GM21576 (cell line): ENCODE data around the gene TXNDC16.

Experiments used
- ATAC-seq: cut with Tn5 transposase; IDR thresholded peaks from one replicate; pipeline ENCODE4 v1.9.1; 2021; ENCODE audit warnings: mild to moderate bottlenecking, moderate library complexity; ENCODE audit not compliant: unreplicated experiment

Gene TXNDC16

GRCh38 chr14:52395728-52396127 is 156.6 kb downstream of the TXNDC16 start:
- no peak for ATAC-seq

GRCh38 chr14:52391881-52392615 is 160.3 kb downstream of the TXNDC16 start:
- ATAC-seq = no peak
